ENCODE data around the gene DUS1L.

DUS1L gene

DNA sequence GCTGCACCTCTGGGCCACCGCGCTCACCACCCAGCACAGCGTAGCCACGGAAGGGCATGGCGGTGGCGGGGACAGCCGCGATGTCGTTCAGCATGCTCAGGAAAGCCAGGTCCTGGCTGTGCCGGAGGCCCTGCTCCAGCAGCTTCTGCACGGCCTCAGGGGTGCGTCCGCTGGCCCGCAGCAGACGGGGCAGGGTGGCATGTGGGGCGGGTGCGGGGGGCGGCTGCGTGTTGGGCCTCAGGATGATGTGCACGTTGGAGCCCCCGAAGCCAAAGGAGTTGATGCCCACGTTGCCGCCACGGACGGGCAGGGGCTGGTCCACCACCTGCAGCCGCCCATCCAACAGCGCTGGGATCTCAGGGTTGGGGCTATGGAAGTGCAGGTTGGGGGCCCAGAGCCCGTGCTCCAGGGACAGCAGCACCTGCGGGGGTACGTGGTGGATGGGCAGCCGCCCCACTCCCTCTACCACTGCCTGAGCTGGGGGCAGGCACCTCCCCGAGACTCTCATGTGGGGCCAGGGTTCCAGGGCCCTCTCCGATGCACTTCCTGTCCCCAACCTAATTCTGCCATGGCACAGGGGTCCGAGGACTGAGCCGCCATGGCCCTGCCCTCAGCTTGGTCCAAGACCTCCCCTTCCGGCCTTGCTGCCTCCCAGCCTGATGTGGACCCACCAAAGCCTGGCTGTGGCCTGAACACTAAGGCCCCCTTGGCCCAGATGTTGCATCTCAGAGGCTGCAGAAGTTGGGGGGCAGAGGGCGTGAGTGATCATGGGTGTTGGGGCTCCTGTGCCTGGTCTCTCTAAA is 25.9 kb upstream of the DUS1L start:
- Histone ChIP-seq H3K9me3 (ENCODE audit: insufficient read depth, low read length) (no peaks in the 10 kb centered on the region), H3K27me3 (ENCODE audit: low read depth, low read length) (no peaks in the 10 kb centered on the region), H3K4me3 (ENCODE audit: low read length) (no peak overlapping the region), H3K36me3 (replicated peaks; ENCODE audit: low read depth, low read length) (peaks cover 87% of the 10 kb centered on the region), H4K20me1 (ENCODE audit: insufficient read depth, low read length) (peaks cover 28% of the 10 kb centered on the region), H3K79me2 (ENCODE audit: low read length) (peaks cover 34% of the 10 kb centered on the region), H3K4me2 (ENCODE audit: low read length) (no peak overlapping the region), H3K9ac (ENCODE audit: low read length) (no peak overlapping the region), H3K4me1 (ENCODE audit: low read length) (peaks cover 4% of the 10 kb centered on the region), H2AFZ (ENCODE audit: low read depth, low read length) (no peak overlapping the region), H3K27ac (ENCODE audit: low read length) (no peak overlapping the region)
- TF ChIP-seq CTCF (IDR thresholded peaks at IDR 0.05; ENCODE audit: low read depth, low read length): no peak
- TF ChIP-seq EZH2phosphoT487 (IDR thresholded peaks at IDR 0.05; ENCODE audit: low read depth): no peak

DNA sequence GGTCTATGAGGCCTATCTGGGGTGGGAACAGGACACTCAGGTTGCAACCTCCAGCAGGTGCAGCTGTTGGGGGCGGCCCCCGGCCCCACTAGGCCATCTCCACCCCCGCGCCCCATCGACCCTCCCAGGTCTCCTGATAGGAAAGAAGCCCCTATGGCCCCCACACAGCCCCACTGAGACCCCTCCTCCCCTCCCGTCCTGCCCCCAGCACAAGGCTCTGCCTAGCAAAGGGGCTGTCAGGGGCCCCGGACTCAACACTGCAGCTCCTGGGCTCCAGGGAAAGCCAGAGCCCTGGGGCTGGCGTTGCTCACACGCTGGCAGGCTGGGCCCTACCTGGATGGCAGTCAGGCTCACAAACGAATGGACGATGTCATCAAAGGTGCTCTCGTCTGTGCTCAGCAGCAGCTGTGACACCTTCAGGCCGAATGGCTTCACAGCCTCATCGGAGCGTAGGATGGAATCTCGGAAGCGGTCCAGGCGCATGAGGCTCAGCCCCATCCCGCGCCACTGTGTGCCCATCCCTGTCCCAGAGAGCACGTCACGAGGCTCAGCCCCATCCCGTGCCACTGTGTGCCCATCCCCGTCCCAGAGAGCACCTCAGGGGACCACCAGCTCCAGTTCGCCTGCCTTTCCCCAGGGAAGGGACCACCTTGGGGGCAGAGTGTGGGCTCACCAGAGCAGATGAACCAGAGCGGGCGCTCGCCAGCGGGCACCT is 25.1 kb upstream of the DUS1L start:
- TF ChIP-seq CTCF (IDR thresholded peaks at IDR 0.05; ENCODE audit: low read depth, low read length) (no peak), EZH2phosphoT487 (IDR thresholded peaks at IDR 0.05; ENCODE audit: low read depth) (no peak)
- Histone ChIP-seq H3K36me3 (replicated peaks; ENCODE audit: low read depth, low read length) (peaks cover 87% of the 10 kb centered on the region), H3K79me2 (ENCODE audit: low read length) (peaks cover 27% of the 10 kb centered on the region), H3K9ac (ENCODE audit: low read length) (no peak overlapping the region), H3K27ac (ENCODE audit: low read length) (no peak overlapping the region), H3K27me3 (ENCODE audit: low read depth, low read length) (no peaks in the 10 kb centered on the region), H4K20me1 (ENCODE audit: insufficient read depth, low read length) (peaks cover 23% of the 10 kb centered on the region), H3K9me3 (ENCODE audit: insufficient read depth, low read length) (no peaks in the 10 kb centered on the region), H3K4me1 (ENCODE audit: low read length) (no peaks in the 10 kb centered on the region), H3K4me2 (ENCODE audit: low read length) (no peak overlapping the region), H3K4me3 (ENCODE audit: low read length) (no peak overlapping the region), H2AFZ (ENCODE audit: low read depth, low read length) (no peak overlapping the region)

GRCh38 chr17:82089723-82090548 is 24.3 kb upstream of the DUS1L start:
- Histone ChIP-seq H3K9ac (ENCODE audit: low read length) (no peak overlapping the region), H3K4me3 (ENCODE audit: low read length) (no peak overlapping the region), H3K27ac (ENCODE audit: low read length) (no peak overlapping the region), H3K36me3 (replicated peaks; ENCODE audit: low read depth, low read length) (peaks cover 82% of the 10 kb centered on the region), H3K4me2 (ENCODE audit: low read length) (no peak overlapping the region), H3K27me3 (ENCODE audit: low read depth, low read length) (no peaks in the 10 kb centered on the region), H3K4me1 (ENCODE audit: low read length) (no peaks in the 10 kb centered on the region), H4K20me1 (ENCODE audit: insufficient read depth, low read length) (peaks cover 16% of the 10 kb centered on the region; the same call in 1 of the 2 replicates), H3K9me3 (ENCODE audit: insufficient read depth, low read length) (no peaks in the 10 kb centered on the region), H2AFZ (ENCODE audit: low read depth, low read length) (no peak overlapping the region), H3K79me2 (ENCODE audit: low read length) (peaks cover 19% of the 10 kb centered on the region)
- TF ChIP-seq CTCF (IDR thresholded peaks at IDR 0.05; ENCODE audit: low read depth, low read length) (no peak), EZH2phosphoT487 (IDR thresholded peaks at IDR 0.05; ENCODE audit: low read depth) (no peak)
